Activated naive CD8-positive, alpha-beta T cell treated with anti-CD3 and anti-CD28 coated beads, Interleukin-2, amount 10 ng/mL, durations not matched to agents 7 days and 5 days (primary cell): ENCODE results near the gene PHF2. TPM values are rescaled to one million over a fixed set of nuclear protein-coding genes. Genes with fewer than 3 reads are reported as not detected.

Source experiments
- ATAC-seq: fragments of 150-1000 bp; cut with Tn5 transposase; one replicate; pipeline ENCODE4 v1.10.0; 2021; ENCODE audit warnings: low read depth, moderate library complexity
- POLR2A ChIA-PET: fragments of 350-600 bp; sonication (Branson Sonifier 250); formaldehyde crosslinking; loops from one replicate; lab custom pipeline; 2021; ENCODE audit warnings: antibody characterized with exemption; lab: Charles Lee
- DNase-seq: peaks from one replicate; pipeline ENCODE4 v3.0.0; 2021
- H3K27ac Mint-ChIP-seq: one replicate; pipeline ENCODE4 v1.8.0; 2022; ENCODE audit warnings: mild to moderate bottlenecking, mixed read lengths
- H3K27me3 Mint-ChIP-seq: one replicate; pipeline ENCODE4 v1.8.0; 2022; ENCODE audit warnings: mild to moderate bottlenecking, moderate library complexity, mixed read lengths
- H3K36me3 Mint-ChIP-seq: one replicate; pipeline ENCODE4 v1.8.0; 2021; ENCODE audit warnings: mild to moderate bottlenecking, mixed read lengths
- H3K4me1 Mint-ChIP-seq: one replicate; pipeline ENCODE4 v1.8.0; 2021; ENCODE audit warnings: mixed read lengths
- H3K4me3 Mint-ChIP-seq: one replicate; pipeline ENCODE4 v1.8.0; 2022; ENCODE audit warnings: mild to moderate bottlenecking, moderate library complexity, mixed read lengths
- H3K9me3 Mint-ChIP-seq: one replicate; pipeline ENCODE4 v1.8.0; 2021; ENCODE audit warnings: mixed read lengths
- total RNA-seq, 2 experiments: library from RNA; stranded (reverse); gene quantifications; one replicate each; pipeline ENCODE4 v1.2.3, GENCODE V29; 2021

The PHF2 gene
- total RNA-seq, 2 experiments from 2014 or later, result 27.9 to 29.5 TPM

DNA sequence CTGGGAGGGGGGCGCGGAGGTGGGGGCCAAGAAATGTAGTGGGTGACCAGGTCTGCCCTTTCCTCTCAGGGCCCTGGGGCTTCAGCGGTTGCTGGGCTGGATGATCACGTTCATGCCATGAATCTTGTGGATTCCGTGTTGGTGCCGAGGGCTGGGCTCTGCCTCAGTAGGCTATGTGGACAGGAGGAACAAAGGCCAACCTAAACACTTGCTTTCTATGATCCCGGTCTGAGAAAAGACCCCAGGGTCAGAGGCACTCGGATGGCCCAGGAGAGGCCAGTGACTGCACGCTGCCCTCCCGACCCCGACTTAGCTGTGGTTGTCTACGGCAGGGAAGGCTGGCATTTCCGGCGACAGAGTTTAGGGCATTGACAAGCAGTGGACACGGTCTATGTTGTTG, 26.6 kb downstream of the PHF2 start:
- Mint-ChIP-seq H3K9me3 (peaks cover 12% of the 10 kb centered on the region), H3K36me3 (peaks cover 16% of the 10 kb centered on the region), H3K4me1 (peaks cover 29% of the 10 kb centered on the region), H3K4me3 (no peak overlapping the region), H3K27ac (no peak overlapping the region), H3K27me3 (no peaks in the 10 kb centered on the region)
- POLR2A ChIA-PET, result no interaction called here
- DNase-seq (no peak), ATAC-seq (no peak)

DNA sequence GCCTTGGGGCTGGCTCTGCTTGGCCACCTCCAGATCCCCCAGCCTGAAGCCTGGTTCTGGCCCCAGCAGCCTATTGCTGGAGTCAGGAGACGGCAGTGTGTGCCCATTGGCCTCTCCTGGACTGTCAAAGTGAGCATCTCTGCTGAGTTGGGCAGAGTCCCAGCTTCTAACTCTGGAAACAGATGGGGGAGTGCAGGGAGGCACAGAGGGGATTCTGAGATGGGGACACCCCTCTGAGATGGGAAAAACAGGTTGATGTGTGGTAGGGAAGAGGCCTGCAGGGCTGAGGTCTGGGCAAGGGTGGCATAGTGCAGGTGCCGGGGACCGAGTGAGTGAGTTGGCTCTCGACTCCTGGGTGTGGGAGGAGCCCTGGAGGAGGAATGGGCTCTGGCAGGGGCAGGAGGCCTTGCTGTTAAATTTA, 27.5 kb downstream of the PHF2 start:
- ATAC-seq (no peak), DNase-seq (no peak)
- peaks cover 17% of the 10 kb centered on the region for H3K36me3 Mint-ChIP-seq
- no peak overlapping the region for H3K27ac Mint-ChIP-seq
- H3K4me3 Mint-ChIP-seq, result no peak overlapping the region
- POLR2A ChIA-PET, result no interaction called here
- H3K9me3 Mint-ChIP-seq, result peaks cover 17% of the 10 kb centered on the region
- no peaks in the 10 kb centered on the region for H3K27me3 Mint-ChIP-seq
- H3K4me1 Mint-ChIP-seq, result peaks cover 24% of the 10 kb centered on the region

DNA sequence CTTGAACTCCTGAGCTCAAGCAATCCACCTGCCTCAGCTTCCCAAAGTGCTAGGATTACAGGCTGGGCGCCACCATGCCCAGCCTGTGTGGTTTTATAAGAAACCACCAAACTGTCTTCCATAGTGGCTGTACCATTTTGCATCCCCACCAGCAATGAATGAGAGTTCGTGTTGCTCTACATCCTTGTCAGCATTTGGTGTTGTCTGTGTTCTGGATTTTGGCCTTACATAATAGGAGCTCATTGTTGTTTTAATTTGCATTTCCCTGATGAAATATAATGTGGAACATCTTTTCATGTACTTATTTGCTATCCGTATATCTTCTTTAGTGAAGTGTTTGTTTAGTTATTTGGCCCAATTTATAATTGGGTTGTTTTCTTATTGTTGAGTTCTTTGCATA, 29.8 kb downstream of the PHF2 start:
- H3K9me3 Mint-ChIP-seq, result peaks cover 26% of the 10 kb centered on the region
- H3K4me3 Mint-ChIP-seq, result no peak overlapping the region
- ATAC-seq (no peak), DNase-seq (no peak)
- peaks cover 28% of the 10 kb centered on the region for H3K36me3 Mint-ChIP-seq
- H3K27ac Mint-ChIP-seq, result no peak overlapping the region
- H3K4me1 Mint-ChIP-seq, result peaks cover 8% of the 10 kb centered on the region
- POLR2A ChIA-PET, result no interaction called here
- H3K27me3 Mint-ChIP-seq, result no peaks in the 10 kb centered on the region

DNA sequence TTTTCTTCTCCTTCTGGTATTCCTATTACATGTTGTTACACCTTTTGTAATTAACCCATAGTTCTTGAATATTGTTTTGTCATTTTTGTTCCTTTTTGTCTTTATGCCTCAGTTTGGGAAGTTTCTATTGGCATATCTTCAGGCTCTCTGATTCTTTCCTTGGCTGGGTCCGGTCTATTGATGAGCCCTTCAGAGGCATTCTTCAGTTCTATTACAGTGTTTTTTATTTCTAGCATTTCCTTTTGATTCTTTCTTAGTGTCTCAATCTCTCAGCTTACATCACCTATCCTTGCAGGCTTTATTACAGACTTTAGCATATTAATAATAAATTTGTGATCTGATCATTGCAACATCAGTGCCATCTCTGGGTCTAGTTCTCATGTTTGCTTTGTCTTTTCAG, 33.8 kb downstream of the PHF2 start:
- peaks cover 28% of the 10 kb centered on the region for H3K36me3 Mint-ChIP-seq
- H3K4me3 Mint-ChIP-seq, result no peak overlapping the region
- POLR2A ChIA-PET, result no interaction called here
- DNase-seq (no peak), ATAC-seq (no peak)
- no peaks in the 10 kb centered on the region for H3K27me3 Mint-ChIP-seq
- peaks cover 7% of the 10 kb centered on the region for H3K4me1 Mint-ChIP-seq
- peaks cover 26% of the 10 kb centered on the region for H3K9me3 Mint-ChIP-seq
- H3K27ac Mint-ChIP-seq, result no peak overlapping the region

DNA sequence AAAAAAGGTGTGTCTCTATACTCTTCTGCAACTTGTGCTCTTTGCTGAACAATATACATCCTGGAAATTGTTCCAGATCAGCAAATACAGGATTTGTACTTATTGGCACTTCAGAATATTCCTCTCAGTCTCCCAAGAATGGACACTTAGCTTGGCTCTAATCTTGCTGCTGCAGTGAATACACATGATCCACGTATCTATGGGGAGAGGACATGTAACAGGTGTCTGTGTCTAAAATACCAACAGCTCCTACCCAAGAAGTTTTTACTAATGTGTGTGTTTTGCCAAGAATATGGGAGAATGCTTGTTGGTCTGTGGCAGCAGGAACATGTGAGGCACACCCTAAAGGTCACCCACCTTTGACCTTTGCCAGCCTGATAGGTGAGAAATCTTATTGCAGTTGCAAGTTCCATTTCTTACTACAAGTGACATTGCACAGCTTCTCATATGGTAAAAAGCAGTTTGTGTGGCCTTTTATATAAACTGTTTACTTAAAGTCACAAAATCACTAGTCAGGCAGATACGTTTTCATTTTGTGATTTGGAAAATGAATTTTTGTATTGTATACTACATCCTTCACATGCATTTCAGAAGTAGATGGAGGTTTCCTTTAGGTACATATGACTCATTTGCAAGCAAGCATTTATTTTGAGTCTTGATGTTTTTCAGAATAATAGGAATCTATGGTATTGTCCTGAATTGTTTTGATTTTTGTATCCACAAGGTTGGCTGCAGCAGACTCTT, 35.8 kb downstream of the PHF2 start:
- ATAC-seq (no peak), DNase-seq (no peak)
- Mint-ChIP-seq H3K9me3 (peaks cover 17% of the 10 kb centered on the region), H3K36me3 (peaks cover 17% of the 10 kb centered on the region), H3K4me1 (peaks cover 4% of the 10 kb centered on the region), H3K27me3 (no peaks in the 10 kb centered on the region), H3K27ac (no peak overlapping the region), H3K4me3 (no peak overlapping the region)
- POLR2A ChIA-PET, result no interaction called here

DNA sequence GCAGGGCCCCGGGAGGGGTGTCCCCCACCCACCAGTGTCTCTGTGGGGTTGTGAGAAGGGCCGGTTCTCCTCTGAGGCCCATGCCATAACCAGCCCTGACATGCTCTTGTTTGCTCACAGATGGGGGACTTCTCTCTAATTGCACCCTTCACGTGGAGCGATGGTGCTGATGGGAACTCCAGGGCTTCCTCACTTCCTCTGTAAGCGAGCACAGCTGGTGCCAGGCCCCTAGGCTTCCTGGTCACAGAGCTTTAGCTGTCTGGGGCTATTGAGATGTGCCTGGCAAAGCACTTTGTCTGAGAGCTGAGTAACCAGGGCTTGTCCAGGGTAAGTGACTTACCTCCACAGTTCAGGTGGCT, 36.4 kb downstream of the PHF2 start:
- POLR2A ChIA-PET, result no interaction called here
- Mint-ChIP-seq H3K27ac (no peak overlapping the region), H3K9me3 (peaks cover 16% of the 10 kb centered on the region), H3K4me1 (peaks cover 4% of the 10 kb centered on the region), H3K36me3 (peaks cover 15% of the 10 kb centered on the region), H3K4me3 (no peak overlapping the region), H3K27me3 (no peaks in the 10 kb centered on the region)
- no peak for DNase-seq
- ATAC-seq, result no peak

DNA sequence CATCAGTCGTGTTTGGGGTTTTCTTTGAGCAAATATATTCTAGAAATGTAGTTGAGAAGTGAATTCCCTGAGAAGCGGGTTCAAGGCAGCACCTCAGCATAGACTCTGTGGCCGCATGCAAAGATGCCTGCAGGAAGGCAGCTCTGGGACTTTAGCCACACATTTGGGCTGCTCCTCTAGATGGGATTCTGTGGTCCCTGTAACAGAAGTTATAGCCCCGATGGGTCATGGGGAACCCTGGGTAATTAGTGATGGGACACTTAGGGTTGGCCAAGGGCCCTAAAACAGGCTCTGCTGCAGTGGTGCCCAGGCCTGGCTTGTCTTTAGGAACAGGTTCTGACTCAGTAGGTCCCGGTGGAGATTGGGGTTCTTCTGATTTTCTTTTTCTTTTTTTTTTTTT, 36.8 kb downstream of the PHF2 start:
- peaks cover 15% of the 10 kb centered on the region for H3K9me3 Mint-ChIP-seq
- H3K27ac Mint-ChIP-seq, result no peak overlapping the region
- peaks cover 12% of the 10 kb centered on the region for H3K36me3 Mint-ChIP-seq
- no peak for ATAC-seq
- DNase-seq, result no peak
- H3K27me3 Mint-ChIP-seq, result no peaks in the 10 kb centered on the region
- no peak overlapping the region for H3K4me3 Mint-ChIP-seq
- peaks cover 4% of the 10 kb centered on the region for H3K4me1 Mint-ChIP-seq
- POLR2A ChIA-PET, result no interaction called here

DNA sequence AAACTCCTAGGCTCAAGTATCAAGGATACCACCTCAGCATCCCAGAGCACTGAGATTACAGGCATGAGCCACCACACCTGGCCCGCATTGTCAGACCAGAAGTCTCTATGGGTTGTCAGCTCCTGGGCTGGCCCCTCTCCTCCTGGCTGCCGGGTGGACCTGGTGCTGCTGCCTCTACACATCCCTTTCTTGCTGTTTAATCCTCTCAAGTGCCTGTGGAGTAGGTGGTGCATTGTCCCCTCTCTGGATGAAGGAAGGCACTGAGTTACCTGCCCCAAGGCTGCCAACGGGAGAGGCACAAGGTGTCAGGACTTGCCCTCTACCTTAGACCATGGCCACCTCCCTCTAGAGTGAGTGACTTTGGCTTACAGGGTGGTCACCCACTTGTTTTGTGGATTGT, 37.4 kb downstream of the PHF2 start:
- Mint-ChIP-seq H3K36me3 (peaks cover 14% of the 10 kb centered on the region), H3K9me3 (peaks cover 11% of the 10 kb centered on the region), H3K27me3 (no peaks in the 10 kb centered on the region), H3K4me1 (peaks cover 4% of the 10 kb centered on the region), H3K27ac (no peak overlapping the region), H3K4me3 (no peak overlapping the region)
- ATAC-seq (no peak), DNase-seq (no peak)
- POLR2A ChIA-PET, result no interaction called here

DNA sequence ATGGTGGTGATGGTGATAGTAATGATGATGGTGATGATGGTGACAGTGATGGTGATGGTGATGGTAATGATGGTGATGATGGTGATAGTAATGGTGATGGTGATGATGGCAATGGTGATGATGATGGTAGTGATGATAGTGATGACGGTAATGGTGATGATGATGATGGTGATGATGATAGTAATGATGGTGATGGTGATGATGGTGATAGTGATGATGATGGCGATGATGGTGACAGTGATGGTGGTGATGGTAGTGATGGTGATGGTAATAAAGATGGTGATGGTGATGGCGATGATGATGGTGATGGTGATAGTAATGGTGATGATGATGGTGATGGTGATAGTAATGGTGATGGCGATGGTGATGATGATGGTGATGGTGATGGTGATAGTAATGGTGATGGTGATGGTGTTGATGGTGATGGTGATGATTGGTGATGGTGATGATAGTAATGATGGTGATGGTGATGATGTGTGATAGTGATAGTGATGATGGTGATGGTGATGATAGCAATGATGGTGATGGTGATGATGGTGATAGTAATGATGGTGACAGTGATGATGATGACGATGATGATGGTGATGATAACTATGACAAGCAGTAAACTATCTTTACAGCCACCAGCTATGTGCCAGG, 38.6 kb downstream of the PHF2 start:
- Mint-ChIP-seq H3K36me3 (peaks cover 6% of the 10 kb centered on the region), H3K27me3 (no peaks in the 10 kb centered on the region), H3K9me3 (peaks cover 5% of the 10 kb centered on the region), H3K4me1 (peaks cover 3% of the 10 kb centered on the region), H3K27ac (no peak overlapping the region), H3K4me3 (no peak overlapping the region)
- ATAC-seq, result no peak
- POLR2A ChIA-PET, result no interaction called here
- DNase-seq, result no peak

DNA sequence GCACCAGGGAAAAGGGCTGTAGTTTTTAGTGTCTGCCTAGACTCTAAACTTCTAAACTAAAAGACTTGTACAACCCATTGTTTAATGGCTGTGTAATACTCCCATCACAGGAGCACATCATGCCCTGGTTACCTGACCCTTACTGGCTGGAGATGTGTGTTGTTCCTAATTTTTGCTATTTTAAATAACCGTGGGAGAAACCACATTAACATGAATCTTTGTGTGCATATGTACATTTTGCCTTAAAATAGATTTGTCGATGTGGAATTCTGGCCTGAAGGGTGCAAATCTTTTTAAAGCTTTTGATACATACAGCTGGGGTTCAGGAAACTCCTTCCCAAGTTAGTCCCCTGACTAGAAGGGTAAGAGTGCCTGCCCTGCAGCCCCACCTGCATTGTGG, 39.7 kb downstream of the PHF2 start:
- Mint-ChIP-seq H3K9me3 (no peaks in the 10 kb centered on the region), H3K27ac (no peak overlapping the region), H3K36me3 (peaks cover 1% of the 10 kb centered on the region), H3K4me3 (no peak overlapping the region), H3K27me3 (no peaks in the 10 kb centered on the region), H3K4me1 (peaks cover 1% of the 10 kb centered on the region)
- ATAC-seq, result no peak
- POLR2A ChIA-PET, result no interaction called here
- no peak for DNase-seq

DNA sequence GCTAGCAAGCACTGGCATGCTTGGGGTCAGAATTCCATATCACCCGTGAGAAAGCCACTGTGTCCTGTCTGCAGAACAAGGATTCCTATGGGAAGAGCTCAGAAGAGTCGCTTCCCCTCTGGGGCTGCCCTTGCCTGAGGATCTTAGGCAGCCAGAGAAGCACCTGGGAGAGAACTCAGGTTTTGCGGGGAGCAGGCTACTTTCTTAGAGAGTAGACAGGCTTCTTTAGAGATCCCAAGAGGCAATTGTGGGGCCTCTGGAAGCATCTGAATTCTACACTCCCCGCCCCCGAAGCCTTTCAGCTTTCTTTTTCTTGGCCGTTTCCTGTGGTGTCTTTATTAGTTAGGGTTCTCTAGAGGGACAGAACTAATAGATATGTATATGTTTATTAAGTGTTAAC, 40.9 kb downstream of the PHF2 start:
- DNase-seq (no peak), ATAC-seq (no peak)
- Mint-ChIP-seq H3K27me3 (no peaks in the 10 kb centered on the region), H3K4me1 (peaks cover 1% of the 10 kb centered on the region), H3K4me3 (no peak overlapping the region), H3K27ac (no peak overlapping the region), H3K9me3 (no peaks in the 10 kb centered on the region), H3K36me3 (peaks cover 1% of the 10 kb centered on the region)
- POLR2A ChIA-PET, result no interaction called here

DNA sequence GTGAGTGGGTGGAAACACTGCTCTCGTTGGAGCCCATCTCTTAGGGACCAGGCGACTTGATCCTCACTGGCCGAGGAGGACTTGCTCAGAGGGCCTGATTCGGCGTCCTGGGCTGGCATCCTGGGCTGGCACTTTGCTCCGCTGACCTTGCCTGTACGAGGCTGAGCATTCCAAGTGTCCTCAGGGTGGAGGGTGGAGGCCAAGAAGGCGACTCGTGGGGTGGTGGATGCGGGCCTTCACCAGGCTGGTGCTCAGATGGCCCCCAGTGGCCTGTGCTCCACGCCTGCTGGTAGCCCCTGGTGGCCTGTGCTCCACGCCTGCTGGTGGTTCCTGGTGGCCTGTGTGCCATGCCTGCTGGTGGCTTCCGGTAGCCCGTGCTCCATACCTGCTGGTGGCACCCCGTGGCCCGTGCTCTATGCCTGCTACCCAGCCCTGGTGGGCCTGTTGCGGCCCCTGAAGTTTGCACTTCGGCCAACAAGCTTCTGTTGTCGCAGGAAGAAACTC, 42.9 kb downstream of the PHF2 start:
- Mint-ChIP-seq H3K27ac (no peak overlapping the region), H3K36me3 (peaks cover 1% of the 10 kb centered on the region), H3K9me3 (no peaks in the 10 kb centered on the region), H3K4me3 (no peak overlapping the region), H3K4me1 (no peaks in the 10 kb centered on the region), H3K27me3 (no peaks in the 10 kb centered on the region)
- ATAC-seq (no peak), DNase-seq (no peak)
- POLR2A ChIA-PET, result no interaction called here

DNA sequence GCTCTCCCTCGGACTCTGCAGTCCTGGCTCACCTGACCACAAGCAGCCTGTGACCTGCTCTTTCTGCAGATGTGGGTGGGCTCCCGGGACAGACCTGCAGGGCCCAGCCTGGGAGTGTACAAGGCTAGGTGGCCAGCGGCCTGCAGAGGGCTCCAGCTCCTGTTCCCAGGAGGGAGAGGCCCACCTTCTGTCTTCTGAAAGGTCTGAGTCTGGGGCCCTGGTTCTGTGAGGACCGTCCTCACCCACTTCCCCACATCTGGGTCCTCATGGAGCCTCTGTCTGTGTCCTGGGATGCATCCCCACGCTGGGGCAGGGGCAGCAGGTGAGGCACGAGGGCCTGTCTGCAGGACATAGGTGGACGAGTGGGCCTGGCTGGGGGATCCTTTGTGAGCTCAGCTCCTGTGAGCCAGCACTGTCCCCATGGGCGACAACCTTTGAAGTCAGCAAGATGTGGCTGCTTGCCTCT, 43.7 kb downstream of the PHF2 start:
- no peak for ATAC-seq
- H3K4me1 Mint-ChIP-seq, result no peaks in the 10 kb centered on the region
- no peaks in the 10 kb centered on the region for H3K9me3 Mint-ChIP-seq
- H3K27me3 Mint-ChIP-seq, result no peaks in the 10 kb centered on the region
- POLR2A ChIA-PET, result no interaction called here
- H3K27ac Mint-ChIP-seq, result no peak overlapping the region
- no peak for DNase-seq
- H3K4me3 Mint-ChIP-seq, result no peak overlapping the region
- H3K36me3 Mint-ChIP-seq, result peaks cover 1% of the 10 kb centered on the region
